Activated CD8-positive, alpha-beta memory T cell treated with anti-CD3 and anti-CD28 coated beads for 1 hour (primary cell): ENCODE results near the gene GALNT18.

ENCODE experiments used
- DNase-seq, 2 donors: peaks; one replicate each; pipeline ENCODE4 v3.0.0-alpha.2; 2020; ENCODE audit warnings: low read depth in 1 of 2; ENCODE audit errors: extremely low read depth in 1 of 2

GALNT18 gene

DNA sequence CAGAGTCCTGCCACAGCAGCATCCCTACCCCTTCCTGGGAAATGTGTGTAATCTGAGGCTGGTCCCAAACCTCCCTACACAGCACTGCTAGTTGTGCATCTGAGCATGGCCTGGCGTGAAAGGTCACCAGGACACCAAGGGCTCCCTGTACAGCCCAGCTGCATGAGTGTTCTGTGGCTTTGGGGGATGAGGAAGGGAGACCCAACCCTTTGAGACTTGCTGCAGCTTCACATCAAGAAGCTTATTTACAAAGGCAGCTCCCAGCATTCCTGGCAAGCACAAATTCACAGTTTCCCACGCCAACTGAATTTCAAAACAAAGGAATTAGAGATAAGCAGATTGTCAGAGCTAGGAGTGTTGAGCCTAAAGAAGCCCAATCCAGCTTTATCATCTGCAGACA lies 301.0 kb downstream of the GALNT18 start:
- DNase-seq: no peak

DNA sequence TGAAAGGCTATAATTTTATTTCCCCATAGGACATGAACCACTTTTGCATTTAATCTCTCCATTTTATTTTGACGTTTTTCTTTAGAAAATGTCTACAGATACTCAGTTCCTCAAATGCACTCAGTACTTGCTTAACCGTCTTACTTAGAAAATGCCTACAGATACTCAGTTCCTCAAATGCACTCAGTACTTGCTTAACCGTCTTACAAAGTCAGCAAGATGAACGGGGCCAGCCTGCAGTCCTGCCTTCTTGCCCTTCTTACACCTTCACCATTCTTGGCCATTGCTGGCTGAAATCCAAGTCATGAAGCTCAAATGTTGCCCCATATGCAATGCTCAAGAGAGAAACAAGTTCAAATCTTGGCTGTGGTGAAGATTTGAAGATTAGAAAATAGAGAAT lies 302.8 kb downstream of the GALNT18 start:
- no peak for DNase-seq

DNA sequence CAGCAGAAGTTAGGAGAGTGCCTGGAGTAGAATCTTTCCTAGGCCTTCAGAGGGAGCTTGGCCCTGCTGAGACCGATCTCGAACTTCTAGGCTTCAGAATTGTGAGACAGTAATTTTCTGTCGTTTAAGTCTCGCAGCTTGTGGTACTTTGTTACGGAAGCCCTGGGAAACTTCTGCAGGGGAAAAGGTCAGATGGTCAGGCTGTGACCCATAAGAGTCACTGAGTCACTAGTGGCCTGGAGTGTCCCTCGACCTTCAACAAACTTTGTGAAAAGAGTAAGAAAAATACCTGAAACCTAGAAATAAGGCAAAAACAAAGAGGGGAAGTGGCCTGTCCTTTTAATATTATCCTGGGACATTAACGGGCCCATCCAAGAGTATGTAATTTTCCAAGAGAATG lies 303.3 kb downstream of the GALNT18 start:
- no peak for DNase-seq

DNA sequence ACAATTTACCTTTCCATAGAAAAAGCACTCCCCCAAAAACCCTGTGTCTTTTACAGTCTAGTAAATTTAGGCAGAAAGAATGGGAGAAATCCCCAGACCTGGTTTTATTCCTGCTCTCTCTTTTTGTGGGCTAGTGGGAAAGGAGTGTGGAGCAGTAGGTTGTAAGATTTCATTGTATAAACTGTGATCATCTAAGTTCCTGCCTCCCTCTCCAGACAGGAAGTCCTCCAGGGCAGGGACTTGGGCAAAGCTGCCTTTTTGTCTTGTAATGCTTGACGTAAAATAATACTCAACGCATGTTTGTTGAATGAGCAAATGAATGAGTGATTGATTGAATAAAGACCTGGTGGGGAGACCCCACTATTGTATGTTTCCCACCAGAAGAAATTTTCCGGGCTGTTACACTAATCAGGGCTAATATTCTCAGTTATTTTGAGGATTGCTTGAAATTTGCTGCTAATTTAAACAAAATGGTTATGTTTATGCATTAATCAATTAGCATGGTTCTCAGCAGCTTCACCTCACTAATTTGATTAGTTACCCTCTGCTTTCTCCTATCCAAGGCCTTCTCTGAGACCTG lies 305.1 kb downstream of the GALNT18 start:
- no peak for DNase-seq

DNA sequence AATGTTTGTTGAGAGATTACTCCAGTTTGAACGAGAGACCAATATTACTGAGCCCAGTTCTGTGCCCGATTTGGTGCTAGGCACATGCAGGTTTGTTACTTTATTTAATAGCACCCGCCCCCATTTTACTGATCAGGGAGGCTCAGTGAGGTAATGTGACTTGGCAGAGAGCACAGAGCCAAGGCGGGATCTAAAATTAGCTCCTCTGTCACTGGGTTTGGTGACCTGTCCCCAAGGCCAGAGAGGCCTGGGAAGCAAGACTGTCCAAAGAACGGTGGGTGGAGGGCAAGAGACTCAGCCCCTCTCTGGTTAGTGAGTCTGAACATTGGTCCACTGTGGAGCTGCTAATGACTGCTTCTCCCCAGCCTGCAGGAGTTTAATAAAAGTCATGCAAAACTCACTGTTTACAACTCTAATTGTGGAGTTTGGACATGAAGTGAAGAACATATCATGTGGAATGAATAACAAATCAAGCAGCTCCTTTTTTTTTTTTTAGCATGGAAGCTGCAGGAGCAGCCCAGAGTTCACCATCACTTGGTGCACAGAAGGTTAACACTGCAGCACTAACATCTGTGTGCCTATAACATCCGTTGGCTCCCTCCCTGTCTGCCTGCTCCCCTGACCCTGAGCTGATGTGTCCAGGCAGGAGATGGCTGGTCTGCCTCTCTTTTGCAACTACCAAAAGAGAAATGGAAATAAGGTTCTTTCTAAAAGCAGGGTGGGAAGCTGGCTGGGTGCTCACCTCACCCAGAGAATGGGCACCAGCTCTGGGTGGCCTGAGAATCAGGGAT lies 307.7 kb downstream of the GALNT18 start:
- no peak for DNase-seq

DNA sequence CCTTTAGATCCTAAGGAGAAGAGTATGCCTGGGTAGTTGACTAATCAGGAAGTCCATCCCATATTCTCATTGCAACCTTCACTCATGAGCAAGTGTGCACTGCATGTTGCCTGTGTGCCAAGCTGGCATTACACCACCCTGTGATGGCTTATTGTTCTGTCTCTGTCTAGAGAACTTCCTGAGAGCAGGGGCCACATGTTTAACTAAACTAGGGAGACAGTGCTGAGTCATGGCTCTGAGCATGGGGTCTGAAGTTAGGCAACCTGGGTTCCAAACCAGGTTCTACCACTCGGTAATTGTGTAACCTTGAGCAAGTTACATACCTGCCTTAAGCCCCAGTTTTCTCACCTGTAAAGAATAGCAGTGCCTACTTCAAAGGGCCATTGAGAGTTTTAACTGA lies 308.4 kb downstream of the GALNT18 start:
- no peak for DNase-seq

DNA sequence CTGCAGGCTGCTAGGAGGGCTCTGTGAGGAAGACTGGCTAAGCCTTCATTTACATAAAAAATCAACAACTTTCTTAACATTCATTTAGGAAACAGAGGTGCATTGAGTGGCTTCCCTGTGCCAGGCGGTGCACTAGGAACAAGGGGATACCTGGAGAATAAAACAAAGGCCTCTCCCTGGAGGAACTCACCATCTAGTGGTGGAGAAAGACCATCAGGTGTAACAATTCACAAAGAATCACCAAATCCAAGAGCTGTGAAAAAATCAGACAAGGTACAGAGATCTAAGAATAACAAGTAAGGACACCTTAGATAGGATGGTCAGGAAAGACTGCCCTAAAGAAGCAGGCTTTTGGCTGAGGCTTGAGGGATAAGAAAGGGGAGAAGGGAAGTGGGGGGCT lies 309.1 kb downstream of the GALNT18 start:
- DNase-seq: no peak

DNA sequence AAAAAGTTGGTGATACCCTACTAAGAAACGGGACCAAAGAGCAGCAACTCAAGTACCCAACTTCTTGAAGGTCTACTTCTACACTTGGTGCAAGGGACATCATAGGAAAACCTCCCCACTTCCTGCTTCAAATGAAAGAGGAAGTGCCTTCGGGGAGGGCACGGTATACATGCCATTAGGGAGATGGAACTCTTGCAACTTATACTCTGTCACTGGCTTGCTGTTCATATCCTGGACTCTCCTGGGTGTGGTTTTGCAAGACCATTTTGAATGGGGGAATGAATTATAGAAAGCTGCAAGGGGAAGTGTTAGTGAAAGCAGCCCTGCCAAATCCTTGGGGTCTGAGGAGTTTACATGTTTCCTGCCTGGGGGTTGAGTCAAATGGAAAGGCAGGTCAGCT lies 310.6 kb downstream of the GALNT18 start:
- DNase-seq: no peak

DNA sequence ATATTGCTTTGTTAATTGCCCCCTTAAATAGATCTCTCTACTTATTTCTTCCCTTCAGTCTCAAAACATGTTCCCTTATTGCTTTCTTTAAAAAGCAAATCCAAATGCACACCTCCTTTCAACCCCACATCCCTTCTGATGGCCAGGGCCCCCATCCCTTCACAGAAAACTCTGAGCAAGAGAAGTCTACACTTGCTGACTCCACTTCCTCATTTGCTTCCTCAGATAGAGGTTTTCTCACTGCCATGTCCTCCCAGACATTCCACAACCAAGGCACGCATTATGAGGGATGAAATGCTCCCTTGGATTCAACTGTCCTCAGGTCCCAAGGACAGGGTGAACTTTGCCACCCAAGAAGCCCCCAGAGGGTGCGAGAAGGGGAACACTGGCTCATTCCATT lies 311.9 kb downstream of the GALNT18 start:
- no peak for DNase-seq

DNA sequence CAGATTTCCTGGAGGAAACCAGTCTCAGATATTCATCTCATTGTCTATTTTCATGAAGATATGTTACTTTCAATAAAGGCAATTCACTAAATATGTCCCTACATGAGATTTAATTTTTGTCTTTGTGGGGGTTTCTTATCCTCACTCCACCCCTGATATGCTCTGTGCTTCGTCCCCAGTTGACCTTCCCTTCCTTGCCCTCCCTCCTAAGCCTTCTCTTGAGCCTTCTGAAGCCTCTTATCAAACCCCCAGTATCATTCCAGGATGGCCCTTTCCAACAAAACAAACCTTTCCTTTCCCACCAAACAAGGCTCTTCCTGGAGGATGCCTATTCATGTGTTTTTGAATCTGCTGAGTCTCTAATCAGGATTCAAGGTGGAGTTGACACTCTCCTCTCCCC lies 313.6 kb downstream of the GALNT18 start:
- DNase-seq: no peak

DNA sequence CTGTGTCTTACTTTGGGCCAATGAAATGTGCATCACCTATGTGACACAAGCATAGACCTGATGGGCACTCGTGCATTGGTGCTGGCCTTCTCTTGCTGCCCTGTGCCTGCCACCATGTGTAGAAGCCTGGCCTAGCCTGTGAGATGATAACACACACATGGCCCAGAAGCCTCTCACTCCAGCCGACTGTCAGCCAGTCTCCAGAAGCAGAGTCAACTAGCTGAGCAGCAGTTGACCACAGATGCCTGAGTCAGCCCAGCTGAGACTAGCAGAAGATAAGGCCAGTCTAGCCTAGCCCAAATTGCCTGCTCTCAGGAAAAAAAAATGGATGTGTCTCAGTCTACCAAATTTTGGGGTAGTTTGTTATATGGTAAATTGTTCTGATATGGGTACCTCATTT lies 314.9 kb downstream of the GALNT18 start:
- DNase-seq: no peak

DNA sequence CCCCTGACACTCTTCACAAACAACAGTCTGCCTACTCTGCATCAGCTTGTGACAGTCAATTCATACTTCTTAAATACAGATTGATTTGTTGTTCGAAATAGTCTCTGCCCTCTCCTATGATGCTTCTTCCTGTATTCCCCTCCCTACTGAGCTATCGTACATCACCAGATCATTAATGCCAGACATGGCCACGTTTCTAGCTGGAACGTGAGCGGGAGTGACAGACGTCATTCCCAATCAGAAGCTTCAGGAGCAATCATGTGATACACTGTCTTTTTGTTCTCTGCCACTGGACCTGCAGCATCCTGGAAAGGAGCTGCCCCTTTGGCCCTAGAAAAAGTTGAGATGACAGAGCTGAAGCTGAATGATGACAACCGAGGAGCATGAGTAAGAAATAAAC lies 317.3 kb downstream of the GALNT18 start:
- DNase-seq: no peak

DNA sequence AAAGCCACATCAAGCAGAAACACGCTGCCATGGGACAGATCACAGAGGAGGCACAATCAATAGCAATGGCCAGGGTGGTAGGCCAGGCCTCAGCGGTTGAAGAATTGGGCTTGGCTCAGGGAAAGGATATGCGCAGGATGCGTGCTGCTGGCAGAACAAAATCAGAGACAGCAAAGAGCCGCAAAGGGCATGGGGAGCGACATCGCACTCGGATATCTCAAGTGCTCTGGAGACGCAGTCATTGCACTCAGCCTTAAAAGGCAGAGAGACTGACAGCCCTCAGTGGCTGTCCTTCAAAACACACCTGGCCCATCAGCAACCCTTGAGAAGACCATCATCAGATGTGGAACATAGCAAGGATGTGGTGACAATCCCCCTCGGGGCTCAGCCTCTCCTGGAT lies 319.2 kb downstream of the GALNT18 start:
- DNase-seq: no peak

DNA sequence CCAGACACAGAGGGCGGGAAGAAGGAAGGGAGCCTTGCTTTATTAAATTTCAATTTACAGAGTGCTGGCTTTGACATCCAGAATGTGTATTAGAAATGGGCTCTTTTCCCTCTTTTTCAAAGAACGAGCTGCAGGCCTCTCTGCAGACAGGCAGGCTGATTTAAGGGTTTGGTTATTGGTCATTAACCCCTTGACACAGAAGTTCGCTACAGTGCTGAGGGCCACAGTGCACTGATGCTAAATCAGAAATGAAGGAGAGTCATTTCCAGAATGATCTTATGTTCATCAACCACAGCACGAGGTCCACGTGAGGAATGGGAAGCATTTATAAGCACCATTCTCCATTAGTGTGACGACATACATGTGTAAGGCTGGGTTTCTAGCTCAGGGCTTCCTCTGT lies 320.6 kb downstream of the GALNT18 start:
- no peak for DNase-seq

DNA sequence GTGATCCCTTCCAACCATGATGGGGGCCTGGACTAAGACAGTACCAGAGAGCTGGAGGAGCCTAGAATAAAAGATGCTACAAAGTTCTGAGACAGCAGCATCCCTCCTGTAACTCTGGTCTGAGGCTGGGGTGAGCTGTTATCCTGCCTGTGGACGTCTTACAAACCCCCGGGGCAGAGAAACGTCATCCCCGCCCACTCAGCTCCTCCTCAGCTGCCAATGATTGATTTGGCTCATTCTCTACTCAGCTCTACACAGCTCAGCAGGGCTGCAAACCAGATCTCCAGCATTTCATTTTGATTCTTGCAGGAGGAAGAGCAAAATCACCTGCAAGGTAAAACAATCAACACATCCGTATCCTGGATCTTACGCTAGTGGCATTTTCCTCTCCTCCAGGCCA lies 324.2 kb downstream of the GALNT18 start:
- no peak for DNase-seq

DNA sequence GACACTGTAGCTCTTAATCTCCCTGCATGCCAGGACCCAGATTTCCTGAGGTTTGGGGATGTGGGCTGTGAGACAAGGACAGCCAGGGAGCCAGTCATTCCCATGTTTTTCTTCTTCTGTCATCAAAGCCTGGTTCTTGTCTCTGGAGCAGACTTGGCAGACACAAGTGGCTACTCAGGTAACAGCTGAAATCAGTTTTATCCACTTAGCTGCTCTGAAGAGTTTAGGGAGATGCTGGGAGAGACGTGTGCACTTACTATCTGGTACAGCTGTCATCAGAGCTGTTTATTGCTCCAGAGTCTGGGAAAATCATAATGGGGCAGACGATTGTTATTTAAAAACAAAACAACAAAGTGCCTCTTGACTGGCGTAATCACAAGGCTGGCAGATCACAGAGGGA lies 325.4 kb downstream of the GALNT18 start:
- DNase-seq: no peak

DNA sequence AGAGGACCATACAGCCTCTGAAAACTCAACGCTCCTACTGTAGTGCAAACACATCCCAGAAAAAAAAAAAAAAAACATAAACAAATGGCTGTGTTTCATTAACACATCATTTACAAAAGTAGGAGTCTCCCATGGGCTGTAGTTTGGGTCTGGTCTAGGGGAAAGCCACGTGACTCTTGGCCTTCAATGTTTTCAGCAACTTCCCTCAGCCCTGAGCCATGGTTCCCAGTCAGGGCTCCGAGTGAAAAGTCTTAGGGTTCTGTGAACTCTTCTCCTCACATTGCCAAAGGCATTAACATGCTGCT lies 327.3 kb downstream of the GALNT18 start:
- DNase-seq: no peak

DNA sequence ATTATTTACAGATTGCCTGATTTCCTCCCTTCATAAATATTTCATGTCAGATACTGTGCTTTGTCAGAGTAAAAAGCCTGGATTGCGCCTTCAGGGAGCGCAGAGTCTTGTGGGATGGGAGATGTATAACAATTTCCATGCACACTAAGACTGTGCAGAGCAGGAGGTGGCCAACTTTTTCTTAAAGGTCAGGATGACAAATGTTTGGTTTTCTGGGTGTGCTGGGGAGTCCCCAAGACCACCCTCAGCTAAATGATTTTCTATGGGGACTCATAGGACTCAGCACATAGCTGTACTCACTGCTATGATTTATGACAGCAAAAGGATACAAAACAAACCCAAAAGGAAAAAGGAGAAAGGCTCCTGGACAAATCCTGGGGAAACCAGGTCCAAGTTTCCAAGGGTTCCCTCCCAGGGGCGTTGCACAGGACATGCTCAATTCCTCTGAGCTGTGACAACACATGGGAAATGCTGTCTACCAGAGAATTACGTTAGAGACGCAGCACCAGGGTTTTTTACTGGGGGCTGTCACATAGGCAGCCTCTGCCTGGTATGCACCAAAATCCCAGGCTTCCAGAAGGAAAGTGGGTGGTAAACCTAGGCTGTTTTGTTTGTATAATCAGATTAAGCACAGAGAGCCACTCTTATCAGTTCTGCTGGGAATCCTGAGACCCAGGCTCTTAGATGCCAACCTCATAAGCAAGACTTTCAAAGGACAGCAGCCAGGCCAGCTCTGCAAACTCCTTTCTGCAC lies 327.8 kb downstream of the GALNT18 start:
- DNase-seq: no peak

DNA sequence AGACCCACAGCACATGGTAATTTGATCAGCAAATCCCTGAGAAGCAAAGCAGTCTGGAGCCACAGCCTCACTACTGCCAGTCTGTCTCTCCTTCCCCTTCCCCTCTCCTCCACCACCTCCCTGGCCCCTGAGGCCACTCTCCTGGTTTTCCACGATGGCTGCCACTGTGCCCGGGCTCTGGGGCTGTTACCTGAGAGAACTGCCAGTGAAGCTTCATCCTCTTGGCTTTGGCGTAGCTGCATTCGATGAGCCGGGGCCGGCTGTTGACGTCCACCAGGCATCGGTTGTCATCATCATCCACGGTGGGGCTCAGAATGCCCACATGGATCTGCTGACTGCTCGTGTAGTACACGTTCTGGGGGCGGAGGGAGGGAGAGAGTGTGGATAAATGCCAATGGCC lies 329.0 kb downstream of the GALNT18 start:
- no peak for DNase-seq

DNA sequence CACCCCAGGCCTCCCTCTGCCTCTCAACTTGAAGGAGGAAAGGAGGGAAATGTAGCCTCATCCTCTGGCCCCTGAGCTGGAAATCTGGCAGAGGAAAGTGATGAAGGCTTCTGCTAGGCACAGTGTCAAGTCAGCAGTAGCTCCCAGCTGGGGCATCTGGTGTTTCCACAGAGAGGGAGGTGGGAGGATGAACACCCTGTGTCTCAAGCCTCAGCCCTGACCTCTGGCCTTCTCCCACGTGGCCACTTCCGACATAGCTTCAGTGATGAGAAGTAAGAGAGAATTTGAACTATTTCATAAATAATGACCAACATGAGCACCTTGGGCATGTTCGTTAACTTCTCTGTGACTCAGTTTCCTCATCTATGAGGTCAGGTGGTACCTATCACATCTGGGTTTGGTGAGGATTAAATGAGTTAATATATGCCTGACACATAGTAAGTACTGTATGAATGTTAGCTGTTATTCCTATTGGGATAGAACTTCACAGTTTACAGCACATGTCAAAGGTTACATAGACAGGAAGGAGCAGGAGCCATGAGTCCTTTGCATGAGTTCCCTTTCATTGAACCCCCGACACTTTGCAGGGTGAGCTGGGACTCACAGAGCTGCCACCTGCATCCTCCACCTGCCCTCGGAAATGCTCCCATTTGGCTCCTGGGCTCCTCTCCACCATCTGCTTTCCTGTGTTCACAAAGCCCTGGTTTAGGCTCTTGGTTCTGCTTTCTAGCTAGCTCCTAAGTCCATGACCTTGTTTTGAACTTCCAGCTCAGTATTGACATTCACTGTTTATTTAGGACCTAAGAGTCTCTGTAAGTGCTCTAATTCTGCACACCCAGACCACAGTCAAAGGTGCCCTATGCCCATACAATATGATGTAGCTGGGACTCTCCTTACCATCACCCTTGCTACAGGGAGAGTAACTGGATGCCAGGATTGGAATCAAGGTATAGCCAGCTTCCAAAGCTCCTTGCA lies 330.5 kb downstream of the GALNT18 start:
- DNase-seq: no peak

DNA sequence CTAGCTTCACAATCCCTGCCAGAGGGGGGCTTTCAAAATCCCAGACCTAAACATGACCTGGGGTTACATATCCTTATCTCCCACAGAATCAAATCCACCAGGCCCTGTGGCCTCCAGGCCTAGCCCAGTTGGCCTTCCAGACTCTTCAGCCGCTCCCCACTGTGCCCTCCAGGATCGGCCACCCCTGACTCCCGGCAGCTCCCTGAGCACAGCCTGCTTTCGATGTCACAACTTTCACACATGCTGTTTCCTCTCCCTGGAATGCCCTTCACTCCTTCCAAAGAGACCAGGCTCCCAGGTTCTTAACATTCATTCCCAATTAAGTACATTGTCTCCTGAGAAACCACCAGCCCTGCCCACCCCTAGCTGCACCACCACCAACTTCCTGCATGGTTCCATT lies 331.5 kb downstream of the GALNT18 start:
- no peak for DNase-seq
